Measurements from ENCODE around the gene CTDSPL2.
"Not testable (repeated sequence)": the region's sequence is repeated elsewhere in the genome, so short reads cannot be mapped to it uniquely, and the experiment has no call there.

The CTDSPL2 gene

GRCh38 chr15:44541282-44541958, 114.0 kb downstream of the CTDSPL2 start:
- no peak for DNase-seq (ENCODE audit: low spot score)

- no peak for DNase-seq (ENCODE audit: low spot score)
Observed at GRCh38 chr15:44542596-44542995, 115.2 kb downstream of the CTDSPL2 start.

- not testable (repeated sequence) for DNase-seq (ENCODE audit: low spot score)
Observed at GRCh38 chr15:44544745-44545144, 117.3 kb downstream of the CTDSPL2 start.

- DNase-seq (ENCODE audit: low spot score), result peak; percentile 43
Observed at GRCh38 chr15:44545913-44546802, 118.7 kb downstream of the CTDSPL2 start.

- not testable (repeated sequence) for DNase-seq (ENCODE audit: low spot score)
Observed at GRCh38 chr15:44549152-44549551, 121.7 kb downstream of the CTDSPL2 start.

GRCh38 chr15:44550256-44550655, 122.8 kb downstream of the CTDSPL2 start:
- DNase-seq (ENCODE audit: low spot score), result no peak

GRCh38 chr15:44550734-44551133, 123.3 kb downstream of the CTDSPL2 start:
- no peak for DNase-seq (ENCODE audit: low spot score)

- no peak for DNase-seq (ENCODE audit: low spot score)
Observed at GRCh38 chr15:44554934-44555723, 127.7 kb downstream of the CTDSPL2 start.

- DNase-seq (ENCODE audit: low spot score), result not testable (repeated sequence)
Observed at GRCh38 chr15:44560926-44561325, 133.5 kb downstream of the CTDSPL2 start.

GRCh38 chr15:44565387-44566154, 138.1 kb downstream of the CTDSPL2 start:
- DNase-seq (ENCODE audit: low spot score), result no peak

- no peak for DNase-seq (ENCODE audit: low spot score)
Observed at GRCh38 chr15:44566155-44566540, 138.7 kb downstream of the CTDSPL2 start.

GRCh38 chr15:44568338-44568737, 140.9 kb downstream of the CTDSPL2 start:
- DNase-seq (ENCODE audit: low spot score), result no peak

- DNase-seq (ENCODE audit: low spot score), result no peak
Observed at GRCh38 chr15:44569316-44569715, 141.9 kb downstream of the CTDSPL2 start.

GRCh38 chr15:44570361-44570760, 142.9 kb downstream of the CTDSPL2 start:
- no peak for DNase-seq (ENCODE audit: low spot score)

- DNase-seq (ENCODE audit: low spot score), result no peak
Observed at GRCh38 chr15:44573386-44573785, 146.0 kb downstream of the CTDSPL2 start.

GRCh38 chr15:44574734-44575133, 147.3 kb downstream of the CTDSPL2 start:
- DNase-seq (ENCODE audit: low spot score), result no peak

Data from Ammon's horn (tissue), 1 donor.